GM18861 (cell line): ENCODE data around the gene GRID2.

Source experiments
- ATAC-seq: cut with Tn5 transposase; IDR thresholded peaks from one replicate; pipeline ENCODE4 v1.9.1; 2021; ENCODE audit not compliant: unreplicated experiment

GRID2 gene

DNA sequence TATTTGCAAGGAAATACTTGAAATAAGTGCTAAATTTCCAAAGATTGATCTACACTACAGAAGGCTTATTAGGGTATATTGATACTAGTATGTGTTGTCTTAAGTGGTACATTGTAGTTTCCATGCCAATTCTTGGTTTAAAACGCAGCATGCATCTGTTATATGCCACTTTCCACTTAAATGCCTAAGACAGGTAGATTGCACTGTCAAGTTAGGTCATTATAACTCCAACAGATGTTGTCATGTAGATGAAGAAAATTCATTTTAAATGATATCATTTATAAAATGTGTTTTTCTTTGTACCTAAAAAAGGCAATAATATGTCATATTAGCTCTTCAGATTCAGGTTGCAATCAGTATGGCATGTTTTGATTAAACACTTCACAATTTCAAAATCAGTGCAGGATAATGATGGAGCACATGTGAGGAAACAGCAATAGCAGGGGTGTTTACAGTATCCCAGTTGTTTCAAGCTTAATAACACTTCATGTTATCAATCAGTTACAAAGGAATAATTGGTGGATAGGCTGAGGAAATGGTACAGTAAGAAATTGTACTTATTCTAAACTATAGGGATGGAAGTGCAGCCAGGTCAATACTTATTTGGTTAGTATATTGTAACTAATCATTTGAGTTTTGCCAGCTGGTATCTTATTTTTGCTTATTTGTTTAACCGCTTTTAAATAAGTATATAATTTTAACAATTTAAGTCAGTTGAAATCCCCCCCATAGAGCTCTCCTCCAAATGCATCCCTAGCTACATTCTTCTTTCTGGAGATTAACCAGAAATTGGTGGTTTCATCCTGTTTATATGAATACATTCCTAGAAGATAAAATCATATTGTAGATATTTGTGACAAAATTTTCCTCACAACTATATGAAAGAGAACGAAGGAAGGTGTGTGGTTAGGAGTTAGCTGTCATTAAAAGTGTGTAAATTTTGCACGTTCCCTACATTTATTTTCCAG, 1070.4 kb downstream of the GRID2 start:
- ATAC-seq: no peak

DNA sequence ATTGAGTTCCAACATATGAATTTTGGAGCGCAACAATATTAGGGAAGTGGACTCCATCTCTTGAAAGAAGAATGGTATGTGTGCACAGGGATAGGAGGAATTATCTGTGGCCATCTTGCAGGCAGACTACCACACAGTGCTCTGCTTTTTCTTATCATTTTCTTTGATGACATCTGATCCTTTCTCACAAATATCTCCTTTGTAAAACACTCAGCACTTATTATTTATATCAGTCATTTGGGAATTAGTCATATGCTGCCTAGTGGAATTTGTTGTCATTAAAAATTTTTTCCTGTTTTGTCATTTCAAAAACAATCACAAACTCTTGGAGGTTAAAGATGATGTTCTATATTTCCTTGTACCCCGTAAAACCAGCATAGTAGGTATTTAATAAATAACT, 1080.5 kb downstream of the GRID2 start:
- ATAC-seq: no peak

DNA sequence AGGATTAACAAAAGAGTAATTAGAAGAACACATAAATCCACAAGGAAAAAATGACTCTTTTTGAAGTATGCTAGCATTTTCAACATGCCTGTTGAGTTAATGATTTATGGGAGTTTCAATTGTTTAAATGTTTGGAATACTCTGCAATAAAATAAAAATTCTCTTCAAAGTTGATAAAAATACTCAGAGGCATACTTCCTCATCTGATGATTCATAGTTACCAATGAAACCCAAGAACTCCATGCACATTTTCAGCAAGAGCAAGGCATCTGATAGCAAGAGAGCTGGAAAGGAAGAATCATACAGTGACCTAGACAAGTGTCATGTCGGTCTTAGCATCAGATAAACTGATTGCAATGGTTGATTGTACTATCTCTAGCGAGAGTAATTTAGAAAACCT, 1081.1 kb downstream of the GRID2 start:
- ATAC-seq: no peak

DNA sequence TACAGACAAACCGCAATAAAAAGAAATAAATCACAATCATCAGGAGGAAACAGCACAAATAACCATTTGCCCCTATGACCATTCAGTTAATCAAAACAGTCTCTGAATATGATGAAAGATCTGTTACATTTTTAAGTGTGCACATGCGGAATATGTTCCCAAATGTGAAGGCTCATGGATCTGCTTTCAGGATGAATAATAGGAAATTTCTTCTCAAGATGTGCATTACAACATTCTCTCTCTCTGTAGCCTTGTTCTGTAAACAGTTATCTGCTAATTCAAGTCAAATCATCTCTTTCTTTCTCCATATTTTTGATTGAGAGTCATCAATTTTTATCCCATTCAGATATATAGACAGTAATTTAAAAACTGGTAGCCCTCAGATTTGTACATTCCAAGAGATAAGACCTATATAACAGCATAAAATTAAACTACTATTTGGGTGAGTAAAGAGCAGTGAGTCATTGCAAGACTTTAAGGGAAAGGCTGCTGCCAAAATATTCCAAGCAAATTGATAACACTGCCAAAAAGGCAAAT, 1090.8 kb downstream of the GRID2 start:
- ATAC-seq: no peak

DNA sequence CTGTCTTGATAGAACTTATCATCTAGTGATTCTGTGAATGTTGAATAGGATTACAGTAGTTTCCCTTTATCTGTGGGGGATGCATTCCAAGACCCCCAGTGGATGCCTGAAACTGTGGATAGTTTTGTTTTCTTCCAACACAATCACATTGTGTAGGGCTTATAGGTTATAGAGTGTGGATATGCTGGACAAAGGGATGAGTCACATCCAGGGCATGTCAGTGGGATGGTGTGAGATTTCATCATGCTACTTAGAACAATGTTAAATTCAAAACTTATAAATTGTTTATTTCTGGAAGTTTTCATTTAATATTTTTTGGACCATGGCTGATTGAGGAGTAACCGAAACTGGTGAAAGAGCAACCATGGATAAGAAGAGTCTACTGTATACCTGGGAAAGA, 1092.5 kb downstream of the GRID2 start:
- no peak for ATAC-seq

DNA sequence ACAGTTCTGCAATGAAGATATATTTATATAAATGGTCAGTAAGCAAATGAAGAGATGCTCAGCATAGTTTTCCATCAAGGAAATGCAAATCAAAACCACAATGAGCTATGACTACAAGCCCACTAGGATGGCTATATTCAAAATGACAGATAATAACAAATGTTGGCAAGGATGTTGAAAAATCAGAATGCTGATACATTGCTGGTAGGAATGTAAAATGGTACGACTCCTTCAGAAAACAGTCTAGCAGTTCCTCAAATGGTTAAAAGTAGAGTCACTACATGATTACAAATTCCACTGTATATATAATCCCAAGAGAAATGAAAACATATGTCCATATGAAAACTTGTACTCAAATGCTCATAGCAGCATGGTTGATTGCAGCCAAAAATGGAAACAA, 1099.8 kb downstream of the GRID2 start:
- ATAC-seq: no peak

DNA sequence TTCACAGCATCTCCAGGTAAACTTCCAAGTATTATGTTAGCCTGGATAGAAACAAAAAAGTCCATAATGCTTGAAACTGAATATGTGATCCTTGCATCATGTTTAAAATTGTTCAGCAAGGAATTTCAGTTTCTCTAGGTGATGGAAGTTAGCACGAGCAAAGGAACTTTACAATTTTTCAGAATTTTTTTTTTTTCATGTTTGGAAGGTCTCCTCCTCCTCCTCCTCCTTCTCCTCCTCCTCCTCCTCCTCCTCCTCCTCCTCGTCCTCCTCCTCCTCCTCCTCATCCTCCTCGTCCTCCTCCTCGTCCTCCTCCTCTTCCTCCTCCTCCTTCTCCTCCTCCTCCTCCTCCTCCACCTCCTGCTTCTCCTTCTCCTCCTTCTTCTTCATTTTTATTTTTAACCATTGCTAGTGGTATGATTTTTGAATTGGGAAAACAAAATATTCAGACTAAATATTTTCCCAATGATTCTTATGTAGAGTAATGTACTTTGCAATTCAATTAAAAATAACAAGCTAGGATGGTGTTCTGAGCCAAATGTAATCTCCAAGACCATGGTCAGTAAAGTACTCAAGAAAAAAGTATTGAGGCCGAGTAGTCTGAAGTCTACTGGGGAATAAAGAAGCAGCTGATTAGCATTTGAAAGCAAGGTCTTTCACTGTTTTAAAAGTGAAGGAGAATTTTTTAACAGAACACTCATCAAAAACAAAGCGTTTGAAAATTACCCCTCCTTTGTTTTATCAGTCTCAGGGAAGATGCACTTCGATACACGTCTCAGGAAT, 1103.9 kb downstream of the GRID2 start:
- no peak for ATAC-seq

DNA sequence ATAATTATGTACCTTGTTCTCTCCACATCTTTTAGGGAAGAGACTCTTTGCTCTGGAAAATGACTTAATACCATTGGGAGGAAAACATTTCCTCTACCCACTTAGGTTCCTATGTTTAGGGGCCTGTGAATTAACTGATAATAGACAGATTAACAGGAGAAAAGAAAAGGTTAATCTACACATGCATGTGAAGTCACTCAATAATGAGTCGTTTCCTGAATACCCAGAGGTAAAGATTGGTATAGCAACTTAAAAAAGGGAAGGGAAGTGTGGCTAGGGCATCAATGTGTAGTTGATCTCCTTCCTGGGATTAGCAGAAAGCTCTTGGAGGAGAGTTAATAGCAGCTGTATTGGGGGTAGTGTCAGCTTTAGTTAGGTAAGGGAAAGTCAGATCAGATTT, 1105.3 kb downstream of the GRID2 start:
- no peak for ATAC-seq

DNA sequence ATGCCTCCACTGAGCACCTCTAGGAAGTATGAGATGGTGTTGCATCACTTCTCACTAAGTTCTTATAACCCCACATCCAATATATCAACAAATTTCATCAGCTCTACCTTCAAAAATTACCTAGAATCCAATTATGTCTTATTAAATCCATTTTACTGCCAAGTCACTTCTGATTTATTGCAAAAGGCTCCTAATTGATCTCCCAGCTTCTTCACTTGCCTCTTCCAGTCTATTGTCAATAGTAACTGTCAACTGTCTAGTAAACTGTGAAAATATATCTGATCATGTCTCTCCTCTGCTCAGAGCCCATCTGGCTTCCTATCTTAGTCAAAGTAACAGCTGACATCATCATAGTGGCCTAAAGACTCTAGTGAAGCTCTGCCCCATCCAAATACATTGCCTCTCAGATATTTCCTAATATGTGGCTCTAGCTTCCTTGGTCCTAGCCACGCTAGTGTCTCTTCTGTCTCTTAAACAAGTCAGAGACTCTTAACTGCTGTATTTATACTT, 1110.3 kb downstream of the GRID2 start:
- no peak for ATAC-seq

DNA sequence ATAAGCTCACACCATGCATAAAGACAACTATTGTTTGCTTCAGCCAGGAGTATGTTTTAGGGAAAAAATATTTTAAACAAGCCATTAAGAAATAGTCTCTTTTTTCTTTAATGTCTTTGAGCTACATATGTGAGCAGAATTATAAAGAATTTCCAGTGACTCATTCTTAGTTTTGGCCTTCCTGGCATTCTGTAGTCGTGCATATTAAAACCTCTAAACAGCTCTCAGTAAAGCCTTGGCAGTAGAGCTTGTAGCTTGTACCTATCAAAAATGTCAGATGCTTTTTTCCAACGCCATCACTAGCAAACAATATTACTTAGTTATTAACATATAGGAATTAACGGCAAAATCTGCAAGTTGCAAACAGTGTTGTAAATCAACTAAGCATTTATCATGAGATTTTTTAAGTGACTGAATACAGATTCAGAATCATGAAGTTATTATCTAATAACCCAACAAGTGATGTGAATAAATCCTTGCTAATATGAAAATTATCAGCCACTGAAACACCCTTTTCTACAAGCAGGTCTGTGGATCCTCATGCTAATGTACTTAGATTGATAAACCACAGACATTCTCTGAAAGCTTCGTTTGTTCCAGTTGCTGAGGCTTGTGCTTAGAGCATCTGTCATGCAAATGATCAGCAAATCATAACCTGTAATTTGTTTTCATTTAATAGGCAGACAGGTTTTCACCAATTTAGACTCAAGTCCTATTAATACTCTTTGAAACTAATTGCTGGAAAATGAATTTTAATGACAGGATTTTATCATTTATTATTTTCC, 1112.8 kb downstream of the GRID2 start:
- no peak for ATAC-seq

DNA sequence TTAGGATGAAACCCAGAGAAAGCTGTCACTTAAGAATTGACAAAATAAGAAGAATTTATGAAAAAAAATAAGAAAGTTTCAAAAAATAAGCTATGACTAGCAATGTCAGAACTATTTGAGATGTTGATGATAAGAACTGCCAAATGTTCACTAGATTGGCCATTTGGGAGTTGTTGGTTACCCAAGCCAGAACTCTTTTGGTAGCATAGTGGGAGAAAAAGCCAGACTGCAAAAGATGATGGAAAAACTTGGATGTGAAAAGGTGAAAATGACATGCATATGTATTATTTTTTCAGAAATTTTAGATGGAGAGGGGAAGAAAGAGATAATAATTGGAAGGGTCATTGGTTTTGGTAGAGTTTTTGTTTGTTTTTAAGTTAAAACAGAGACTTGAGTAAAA, 1127.6 kb downstream of the GRID2 start:
- ATAC-seq: no peak

DNA sequence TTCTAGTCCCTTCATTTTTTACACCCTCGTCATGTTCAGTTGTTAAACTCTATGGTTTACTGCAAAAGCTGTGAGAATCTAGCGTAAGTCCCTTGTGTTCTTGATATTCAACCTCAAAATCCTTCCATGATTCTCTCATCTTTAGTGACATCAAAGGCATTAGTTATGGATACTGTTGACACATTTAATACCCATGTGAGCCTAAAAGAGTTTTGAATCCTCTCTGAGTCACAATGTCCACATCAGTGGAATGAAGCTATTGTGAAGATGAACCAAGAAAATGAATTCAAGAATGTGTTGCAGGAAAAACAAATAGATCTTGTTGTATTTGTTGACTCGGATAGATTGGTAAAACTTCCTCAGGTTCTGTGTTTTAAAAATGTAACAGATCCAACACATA, 1130.1 kb downstream of the GRID2 start:
- ATAC-seq: no peak

DNA sequence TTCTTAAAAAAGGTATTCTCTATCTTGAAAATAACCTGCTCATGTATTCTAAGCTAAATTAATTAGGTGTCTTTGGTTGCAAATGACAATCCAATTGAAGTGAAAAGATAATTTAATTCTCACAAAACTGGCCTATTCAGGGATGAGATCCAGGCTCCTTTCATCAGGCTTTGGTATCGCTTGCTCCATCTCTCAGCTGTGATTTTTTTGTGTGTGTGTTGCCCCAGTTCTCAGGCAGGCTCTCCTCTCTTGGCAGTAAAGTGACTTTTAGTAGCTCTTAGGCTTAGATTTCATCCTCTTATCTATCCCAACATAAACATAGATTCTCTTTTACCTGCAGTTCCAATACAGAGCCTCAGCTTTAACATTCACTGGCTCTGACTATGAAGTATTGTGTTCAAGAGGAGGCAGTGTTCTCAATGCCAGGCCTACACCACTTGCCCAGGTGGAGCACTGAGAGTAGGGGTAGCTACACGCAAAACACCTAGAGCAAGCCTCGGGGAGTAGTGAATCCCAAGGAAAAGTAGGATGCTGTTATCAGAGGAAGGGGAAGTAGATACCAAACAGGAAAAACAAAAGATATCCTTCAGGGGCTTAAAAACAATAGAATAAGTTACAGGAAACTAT, 1132.3 kb downstream of the GRID2 start:
- ATAC-seq: no peak

DNA sequence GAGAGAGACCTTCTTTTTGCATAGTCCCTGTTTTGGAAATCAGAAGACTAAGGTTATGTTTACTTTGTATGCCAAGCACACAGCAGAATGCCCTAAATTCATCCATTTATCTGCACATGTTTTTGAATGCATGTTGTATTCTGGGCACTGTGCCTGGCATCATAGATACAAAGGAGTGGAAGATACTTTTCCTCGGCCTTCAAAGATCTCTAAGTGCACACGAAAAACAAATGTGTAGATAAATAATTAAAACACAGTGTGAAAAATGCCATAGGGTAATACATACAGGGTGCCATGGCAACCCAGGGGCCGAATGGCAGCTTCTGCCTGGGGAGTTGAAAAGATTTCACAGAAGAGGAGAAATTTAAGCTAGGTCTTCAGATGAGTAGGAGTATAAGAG, 1134.2 kb downstream of the GRID2 start:
- no peak for ATAC-seq

DNA sequence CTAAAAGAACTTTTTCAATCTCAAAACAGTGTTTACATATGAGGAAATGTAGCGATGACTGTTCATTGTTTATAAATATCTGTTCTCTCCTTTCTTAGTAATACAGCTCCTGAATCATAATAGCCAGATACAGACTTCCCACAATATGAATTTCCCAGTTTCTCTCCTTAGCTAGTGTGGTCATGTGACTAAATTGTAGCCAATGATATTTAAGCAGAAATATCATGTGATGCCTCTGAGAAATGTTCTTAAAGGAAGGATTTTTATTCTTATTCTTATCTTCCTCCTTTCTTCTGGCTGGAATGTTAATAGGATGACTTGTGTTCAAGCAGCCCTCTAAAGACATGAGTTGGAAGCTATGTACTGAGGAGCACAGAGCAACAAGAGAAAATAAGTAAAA, 1141.1 kb downstream of the GRID2 start:
- no peak for ATAC-seq

DNA sequence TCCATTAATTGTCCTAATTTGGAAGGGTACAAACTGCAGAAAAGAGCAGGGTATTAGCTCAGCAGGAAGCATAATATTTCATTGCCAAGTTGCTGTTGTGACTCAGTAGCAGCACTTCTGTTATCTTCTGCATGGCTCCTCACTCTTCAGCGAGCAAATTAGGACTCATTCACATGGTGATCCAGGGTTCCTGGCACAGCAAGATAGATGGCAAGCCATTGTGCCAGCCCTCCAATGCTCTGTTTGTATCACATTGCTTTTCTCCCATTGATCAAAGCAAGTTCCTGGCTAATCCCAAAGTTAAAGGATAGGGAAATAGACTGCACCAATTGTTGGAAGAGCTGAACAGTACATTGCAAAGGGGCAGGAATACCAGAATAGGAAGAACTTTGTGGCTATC, 1142.3 kb downstream of the GRID2 start:
- no peak for ATAC-seq

DNA sequence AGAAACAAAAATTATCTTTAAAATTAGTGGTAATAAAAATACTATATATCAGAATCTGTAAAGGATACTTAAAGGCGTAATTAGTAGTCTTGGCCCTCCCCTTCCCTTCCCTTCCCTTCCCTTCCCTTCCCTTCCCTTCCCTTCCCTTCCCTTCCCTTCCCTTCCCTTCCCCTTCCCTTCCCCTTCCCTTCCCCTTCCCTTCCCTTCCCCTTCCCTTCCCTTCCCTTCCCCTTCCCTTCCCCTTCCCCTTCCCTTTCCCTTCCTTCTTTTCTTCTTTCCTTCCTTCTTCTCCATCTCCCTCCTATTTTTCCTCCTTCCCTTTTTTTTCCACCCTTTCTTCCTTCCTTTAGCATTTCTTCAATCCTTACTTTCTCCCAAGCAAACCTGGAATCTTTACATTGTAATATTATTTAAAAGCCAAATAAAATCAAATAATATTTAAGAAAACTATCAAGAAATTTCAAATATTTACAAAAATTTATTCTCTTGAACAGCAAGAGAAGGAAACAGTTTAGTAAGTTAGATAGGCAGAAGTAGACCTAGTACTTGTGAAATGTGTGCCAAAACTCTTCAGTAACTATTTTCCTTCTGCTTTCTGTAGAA, 1145.0 kb downstream of the GRID2 start:
- ATAC-seq: no peak

DNA sequence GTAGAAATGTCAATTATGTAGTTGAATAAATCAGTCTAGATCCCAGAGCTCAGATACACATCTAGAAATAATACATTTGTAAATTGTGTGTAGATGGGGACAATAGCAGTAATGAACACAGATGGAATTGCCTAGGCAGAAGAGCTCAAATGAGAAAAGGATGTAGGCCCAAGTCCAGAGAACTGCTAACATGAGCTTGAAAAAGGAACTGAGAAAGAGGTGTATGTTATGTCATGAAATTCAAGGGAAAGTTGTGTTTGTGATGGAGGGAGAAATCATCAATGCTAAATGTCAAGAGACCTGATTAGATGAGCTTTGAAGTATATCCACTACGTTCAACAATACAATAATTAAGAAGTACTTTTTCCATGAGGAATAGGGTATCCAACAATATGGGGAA, 1148.2 kb downstream of the GRID2 start:
- ATAC-seq: no peak

DNA sequence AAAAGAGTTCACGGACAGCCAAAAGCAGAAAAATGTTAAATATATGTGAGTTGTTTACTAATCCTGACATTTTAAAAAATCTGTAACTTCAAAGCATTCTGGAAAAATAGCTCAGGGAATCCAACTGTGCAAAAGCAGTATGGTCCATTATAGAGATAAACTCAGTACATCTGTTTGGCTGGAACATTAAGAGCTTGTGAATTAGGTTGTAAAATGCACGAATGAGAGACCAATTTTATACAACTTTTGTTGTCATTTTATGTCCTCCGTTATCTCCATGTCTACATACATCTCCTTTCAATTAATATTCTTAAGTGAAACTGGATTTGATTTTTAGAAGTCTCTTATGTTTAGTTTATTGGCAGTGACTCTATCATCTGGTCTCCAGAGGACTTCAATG, 1157.8 kb downstream of the GRID2 start:
- no peak for ATAC-seq

DNA sequence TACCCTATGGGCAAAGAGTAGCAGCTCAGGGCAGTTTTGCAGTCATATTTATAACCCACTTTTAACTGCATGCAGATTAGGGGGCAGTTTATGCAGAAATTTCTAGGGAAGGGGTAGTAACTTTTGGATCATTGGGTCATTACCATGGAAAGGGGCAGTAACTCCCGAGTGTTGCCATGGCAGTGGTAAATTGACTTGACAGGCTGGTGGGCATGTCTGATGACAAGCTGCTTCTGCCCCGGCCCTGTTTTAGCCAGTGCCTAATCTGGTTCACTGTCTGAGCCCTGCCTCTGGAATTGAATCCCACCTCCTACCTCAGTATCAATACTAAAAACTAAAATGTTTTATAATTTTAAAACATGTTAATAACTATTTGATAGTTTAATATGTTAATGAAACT, 1162.7 kb downstream of the GRID2 start:
- no peak for ATAC-seq
